ENCODE measurements around the gene SORT1. TPM values are rescaled to one million over a fixed set of nuclear protein-coding genes. Genes with fewer than 3 reads are reported as not detected.

Gene SORT1
- total and polyA plus RNA-seq, 2 of the 4 experiments (the other 2 are of a cell fraction), result 15.8 to 16.7 TPM

GRCh38 chr1:109383087-109383779 is 14.5 kb downstream of the SORT1 start:
- no peak overlapping the region for H3K56ac ChIP-seq (ENCODE audit: extremely low read depth, insufficient read depth, low read length)
- H3K4me2 ChIP-seq (ENCODE audit: low read depth, low read length), result peak overlapping the region; percentile 2; the same call in 1 of the 2 replicates
- DNase-seq (no peak), ATAC-seq (ENCODE audit: low read depth) (0 out of 2 replicates have a peak, but pooled peaks have one; percentile 30)
- H3K36me3 ChIP-seq (ENCODE audit: control insufficient read depth, insufficient read depth, low read length), result no peaks in the 10 kb centered on the region
- peak overlapping the region; percentile 61 for H3K23ac ChIP-seq (ENCODE audit: low read depth, low read length)
- H2AK5ac ChIP-seq (ENCODE audit: low read depth, low read length), result no peak overlapping the region
- ChIA-PET POLR2A (ENCODE audit: unreplicated experiment) (interaction anchor here (0.6 kb wide), 1 partner anchor 27 kb away, joined by 7 read pairs; no protein-coding TSS in a partner anchor), CTCF (no interaction called here)
- in situ Hi-C loops (cut with MboI; ENCODE audit: low sequenced_read_pairs) (no loop called here), dilution Hi-C loops (cut with HindIII; ENCODE audit: low sequenced_read_pairs, unreplicated experiment) (no loop called here), intact Hi-C loops (cut with micrococcal nuclease) (no loop called here)
- peaks cover 2% of the 10 kb centered on the region; the same call in 1 of the 2 replicates for H3K9me3 ChIP-seq (ENCODE audit: control insufficient read depth, insufficient read depth, low read length)
- H2AK9ac ChIP-seq (replicated peaks; ENCODE audit: low read depth, low read length, poor library complexity), result no peak overlapping the region
- peaks cover 12% of the 10 kb centered on the region; the same call in 1 of the 2 replicates for H3K4me1 ChIP-seq (ENCODE audit: control insufficient read depth, insufficient read depth, low read length)
- peaks cover 9% of the 10 kb centered on the region for H3K9me1 ChIP-seq (ENCODE audit: insufficient read depth, low read length)
- TF ChIP-seq ELK1 (IDR thresholded peaks at IDR 0.05; ENCODE audit: borderline replicate concordance, low read depth, low read length) (no peak), POLR2A (IDR thresholded peaks at IDR 0.05; ENCODE audit: low read depth, low read length) (no peak), RFX5 (IDR thresholded peaks at IDR 0.05; ENCODE audit: low read depth, low read length) (no peak), MAFK (IDR thresholded peaks at IDR 0.05; ENCODE audit: low read depth, low read length) (no peak), CTCF (conservative IDR thresholded peaks at IDR 0.05; ENCODE audit: low read depth, low read length) (no peak), MXI1 (IDR thresholded peaks at IDR 0.05; ENCODE audit: borderline replicate concordance, low read depth, low read length) (no peak), CEBPB (IDR thresholded peaks at IDR 0.05; ENCODE audit: low read depth, low read length) (no peak)
- peak overlapping the region; percentile 12 for H2BK5ac ChIP-seq (ENCODE audit: low read depth, low read length, poor library complexity, severe bottlenecking)
- 0 out of 2 replicates have a peak overlapping the region, but pooled peaks have one; percentile 5 for H3K4ac ChIP-seq (ENCODE audit: low read depth, low read length)
- peak overlapping the region; percentile 25; the same call in 1 of the 2 replicates for H3K9ac ChIP-seq (ENCODE audit: low read depth, low read length)
- H3K14ac ChIP-seq (replicated peaks; ENCODE audit: low read depth, low read length), result peak overlapping the region; percentile 34; the same call in 1 of the 2 replicates
- BruUV-seq (replicated peaks), result no TSS peak
- H3K79me1 ChIP-seq (ENCODE audit: low read depth in 1 of 2, low read length in 2 of 2), result peaks cover 24 to 78% of the 10 kb centered on the region in 2 experiments
- no peaks in the 10 kb centered on the region for H3K27me3 ChIP-seq (ENCODE audit: control insufficient read depth, insufficient read depth, low read length)
- H4K8ac ChIP-seq (ENCODE audit: low read depth in 2 of 2, low read length in 2 of 2), result peak overlapping the region; percentile 37 to 61; a peak in 2 of 4 replicates
- no peak overlapping the region for H3K27ac ChIP-seq (ENCODE audit: insufficient read depth, low read length)
- no peak overlapping the region for H2BK20ac ChIP-seq (ENCODE audit: low read depth, low read length)
- peak overlapping the region; percentile 36; the same call in 1 of the 2 replicates for H4K91ac ChIP-seq (ENCODE audit: insufficient read depth, low read depth, low read length)
- H3K18ac ChIP-seq (ENCODE audit: low read depth, low read length), result peak overlapping the region; percentile 76
- peak overlapping the region; percentile 66; the same call in 1 of the 2 replicates for H4K5ac ChIP-seq (ENCODE audit: low read depth, low read length)
- 60% methylated on average over 1 of the region's 2 CpGs; no CpG with 5 or more reads in 1 of the 2 experiments for WGBS, 2 experiments (ENCODE audit: extremely low coverage in 2 of 2, insufficient read length in 1 of 2)
- H4K20me1 ChIP-seq (ENCODE audit: insufficient read depth, low read length), result no peaks in the 10 kb centered on the region
- peak overlapping the region; percentile 7; the same call in 1 of the 2 replicates for H2BK120ac ChIP-seq (ENCODE audit: low read depth, low read length)
- no peak overlapping the region for H3K4me3 ChIP-seq (ENCODE audit: insufficient read depth, low read depth, low read length)
- peak overlapping the region; percentile 28; the same call in 1 of the 3 replicates for H2BK15ac ChIP-seq (ENCODE audit: low read depth, low read length)
- H2AFZ ChIP-seq (replicated peaks; ENCODE audit: low read length, poor library complexity), result no peak overlapping the region
